ENCODE measurements around the gene RTBDN. TPM values are rescaled to one million over a fixed set of nuclear protein-coding genes. Genes with fewer than 3 reads are reported as not detected.

Gene RTBDN
- total RNA-seq, 2 experiments from 2014 or later, result not detected

DNA sequence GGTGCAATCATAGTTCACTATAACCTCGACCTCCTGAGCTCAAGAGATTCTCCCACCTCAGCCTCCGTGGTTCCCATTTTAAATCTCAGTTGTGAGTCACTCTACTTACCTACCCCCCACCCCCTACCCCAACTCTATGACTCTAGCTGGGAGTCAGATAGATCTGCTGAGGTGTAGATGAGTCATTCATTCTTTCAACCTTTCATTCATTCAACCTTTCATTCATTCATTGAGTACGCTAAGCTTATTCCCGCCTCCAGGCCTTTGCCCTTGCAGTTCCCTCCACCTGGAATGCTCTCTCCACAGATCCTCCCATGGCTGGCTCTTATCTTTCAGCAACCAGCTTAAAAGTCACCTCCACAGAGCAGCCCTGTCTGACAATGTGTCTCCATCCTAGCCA is 2.8 kb upstream of the RTBDN start:
- POLR2A ChIA-PET, result interaction anchor here (1.8 kb wide), 1 partner anchor 45 kb away, joined by 5 read pairs; no protein-coding TSS in a partner anchor
- H3K9me3 ChIP-seq (ENCODE audit: control insufficient read depth in 1 of 2, insufficient read depth in 1 of 2, low read length in 2 of 2), result peaks cover 0 to 49% of the 10 kb centered on the region in 2 experiments

DNA sequence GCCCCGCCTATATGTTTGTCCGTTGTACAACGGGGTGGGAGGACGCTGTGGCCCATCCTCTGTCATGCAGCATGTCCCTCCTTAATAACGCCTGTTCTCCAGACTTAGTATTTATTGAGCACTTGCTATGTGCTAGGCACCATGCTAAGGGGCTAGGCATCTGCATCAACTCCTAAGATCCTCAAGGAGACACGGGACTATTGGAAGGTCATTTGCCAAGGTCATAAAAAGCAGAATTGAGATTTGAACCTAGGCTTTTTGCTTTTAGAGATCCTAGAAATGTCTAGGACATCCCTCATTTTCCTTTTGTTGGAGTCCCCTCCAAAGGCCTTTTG is 2.1 kb upstream of the RTBDN start:
- H3K9me3 Mint-ChIP-seq, result no peaks in the 10 kb centered on the region
- TF ChIP-seq, protein P1, sequence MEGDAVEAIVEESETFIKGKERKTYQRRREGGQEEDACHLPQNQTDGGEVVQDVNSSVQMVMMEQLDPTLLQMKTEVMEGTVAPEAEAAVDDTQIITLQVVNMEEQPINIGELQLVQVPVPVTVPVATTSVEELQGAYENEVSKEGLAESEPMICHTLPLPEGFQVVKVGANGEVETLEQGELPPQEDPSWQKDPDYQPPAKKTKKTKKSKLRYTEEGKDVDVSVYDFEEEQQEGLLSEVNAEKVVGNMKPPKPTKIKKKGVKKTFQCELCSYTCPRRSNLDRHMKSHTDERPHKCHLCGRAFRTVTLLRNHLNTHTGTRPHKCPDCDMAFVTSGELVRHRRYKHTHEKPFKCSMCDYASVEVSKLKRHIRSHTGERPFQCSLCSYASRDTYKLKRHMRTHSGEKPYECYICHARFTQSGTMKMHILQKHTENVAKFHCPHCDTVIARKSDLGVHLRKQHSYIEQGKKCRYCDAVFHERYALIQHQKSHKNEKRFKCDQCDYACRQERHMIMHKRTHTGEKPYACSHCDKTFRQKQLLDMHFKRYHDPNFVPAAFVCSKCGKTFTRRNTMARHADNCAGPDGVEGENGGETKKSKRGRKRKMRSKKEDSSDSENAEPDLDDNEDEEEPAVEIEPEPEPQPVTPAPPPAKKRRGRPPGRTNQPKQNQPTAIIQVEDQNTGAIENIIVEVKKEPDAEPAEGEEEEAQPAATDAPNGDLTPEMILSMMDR (IDR thresholded peaks at IDR 0.05), result no peak
- H3K4me3 ChIP-seq (ENCODE audit: low read length), result no peak overlapping the region
- ChIA-PET POLR2A (interaction anchor here (1.8 kb wide), 1 partner anchor 44 kb away, joined by 5 read pairs; no protein-coding TSS in a partner anchor), CTCF (interaction anchor here (1.3 kb wide), 1 partner anchor 76 kb away, joined by 4 read pairs; no protein-coding TSS in a partner anchor)
- no peak overlapping the region for H3K4me3 Mint-ChIP-seq
- no peak overlapping the region for H3K27ac ChIP-seq (ENCODE audit: low read depth in 1 of 2, low read length in 2 of 2)
- H3K27ac Mint-ChIP-seq, result no peak overlapping the region
- H3K4me1 Mint-ChIP-seq (ENCODE audit: low read depth), result peaks cover 55% of the 10 kb centered on the region
- peaks cover 57% of the 10 kb centered on the region for H3K4me1 ChIP-seq (ENCODE audit: insufficient read depth, low read length)
- DNase-seq (no peak), ATAC-seq (ENCODE audit: poor library complexity) (no peak)
- H3K36me3 ChIP-seq (ENCODE audit: insufficient read depth, low read length), result no peaks in the 10 kb centered on the region
- H3K36me3 Mint-ChIP-seq (ENCODE audit: low read depth), result no peaks in the 10 kb centered on the region
- H3K27me3 Mint-ChIP-seq, result peaks cover 88% of the 10 kb centered on the region
- peaks cover 0 to 50% of the 10 kb centered on the region in 2 experiments for H3K9me3 ChIP-seq (ENCODE audit: control insufficient read depth in 1 of 2, insufficient read depth in 1 of 2, low read length in 2 of 2)
- peaks cover 86 to 92% of the 10 kb centered on the region in 2 experiments for H3K27me3 ChIP-seq (ENCODE audit: control insufficient read depth in 1 of 2, insufficient read depth in 2 of 2, low read length in 2 of 2)
- intact Hi-C loops (cut with DNase I, micrococcal nuclease), result loop anchor here in 1 of 2 experiments (2.0 kb wide), 1 partner anchor 30 kb away; the partner anchor contains the start of gene RNASEH2A

More for the DNA sequence above, 2.8 kb upstream of the RTBDN start:
- peaks cover 86 to 91% of the 10 kb centered on the region in 2 experiments for H3K27me3 ChIP-seq (ENCODE audit: control insufficient read depth in 1 of 2, insufficient read depth in 2 of 2, low read length in 2 of 2)
- no peak overlapping the region for H3K27ac Mint-ChIP-seq
- peaks cover 88% of the 10 kb centered on the region for H3K27me3 Mint-ChIP-seq
- no peak for ATAC-seq (ENCODE audit: poor library complexity)
- intact Hi-C loops (cut with DNase I, micrococcal nuclease), result loop anchor here in 1 of 2 experiments (2.0 kb wide), 1 partner anchor 30 kb away; the partner anchor contains the start of gene RNASEH2A
- no peak overlapping the region for H3K4me3 Mint-ChIP-seq
- CTCF ChIA-PET, result interaction anchor here (0.7 to 1.3 kb wide), 6 partner anchors 11 to 77 kb away, joined by 3 to 5 read pairs (median 4); partner anchors contain the start of genes GCDH, PRDX2 and THSD8
- no peaks in the 10 kb centered on the region for H3K36me3 ChIP-seq (ENCODE audit: insufficient read depth, low read length)
- TF ChIP-seq, protein P1 (IDR thresholded peaks at IDR 0.05), result no peak
- peaks cover 51% of the 10 kb centered on the region for H3K4me1 Mint-ChIP-seq (ENCODE audit: low read depth)
- H3K4me1 ChIP-seq (ENCODE audit: insufficient read depth, low read length), result peaks cover 56% of the 10 kb centered on the region
- no peaks in the 10 kb centered on the region for H3K36me3 Mint-ChIP-seq (ENCODE audit: low read depth)
- no peak overlapping the region for H3K4me3 ChIP-seq (ENCODE audit: low read length)
- no peak for DNase-seq
- H3K9me3 Mint-ChIP-seq, result no peaks in the 10 kb centered on the region
- H3K27ac ChIP-seq (ENCODE audit: low read depth in 1 of 2, low read length in 2 of 2), result no peak overlapping the region

- ATAC-seq (ENCODE audit: poor library complexity), result peak; percentile 34
- peak overlapping the region; percentile 31 for H3K4me3 Mint-ChIP-seq
Observed at GRCh38 chr19:12834976-12835757, 788 bp upstream of the RTBDN start.

More at GRCh38 chr19:12834976-12835757, 788 bp upstream of the RTBDN start:
- intact Hi-C loops (cut with DNase I, micrococcal nuclease), result no loop called here
- Mint-ChIP-seq H3K4me1 (ENCODE audit: low read depth) (peaks cover 42% of the 10 kb centered on the region), H3K9me3 (no peaks in the 10 kb centered on the region), H3K27me3 (peaks cover 88% of the 10 kb centered on the region), H3K27ac (no peak overlapping the region), H3K36me3 (ENCODE audit: low read depth) (no peaks in the 10 kb centered on the region)
- Histone ChIP-seq H3K4me3 (ENCODE audit: low read length) (no peak overlapping the region), H3K4me1 (ENCODE audit: insufficient read depth, low read length) (peaks cover 43% of the 10 kb centered on the region), H3K27me3 (ENCODE audit: control insufficient read depth in 1 of 2, insufficient read depth in 2 of 2, low read length in 2 of 2) (peaks cover 86 to 92% of the 10 kb centered on the region in 2 experiments), H3K36me3 (ENCODE audit: insufficient read depth, low read length) (no peaks in the 10 kb centered on the region), H3K9me3 (ENCODE audit: control insufficient read depth in 1 of 2, insufficient read depth in 1 of 2, low read length in 2 of 2) (peaks cover 0 to 44% of the 10 kb centered on the region in 2 experiments), H3K27ac (ENCODE audit: low read depth in 1 of 2, low read length in 2 of 2) (no peak overlapping the region)
- CTCF ChIA-PET, result interaction anchor here (0.6 to 0.9 kb wide), 2 partner anchors 37 to 75 kb away, joined by 3 to 4 read pairs; no protein-coding TSS in a partner anchor
- TF ChIP-seq, protein P1 (IDR thresholded peaks at IDR 0.05), result no peak
- DNase-seq, result peak in 4 of 14 experiments; percentile 16 to 65 (median 40)
- POLR2A ChIA-PET, result no interaction called here
